K562 (cell line): ENCODE results near the gene DNAJC11. TPM values are rescaled to one million over a fixed set of nuclear protein-coding genes. Genes with fewer than 3 reads are reported as not detected.
A peak's percentile ranks its signal among the peaks of the same experiment; 100 is the strongest.

Source experiments
- ARHGAP35 ChIP-seq: fragments of 450-650 bp; IDR thresholded peaks from 2 replicates; pipeline ENCODE4 v1.6.1; 2018; ENCODE audit not compliant: partially characterized antibody
- CTCFL ChIP-seq: IDR thresholded peaks from 2 replicates; pipeline ENCODE4 v1.6.1; 2011; ENCODE audit warnings: borderline replicate concordance, low read depth, mild to moderate bottlenecking, moderate library complexity, low read length; ENCODE audit not compliant: insufficient read depth, poor library complexity, severe bottlenecking
- HDAC1 ChIP-seq, 2 experiments: fragments of 450-650 bp; IDR thresholded peaks; 2 replicates each; pipeline ENCODE4 v1.6.1; 2016 to 2017; ENCODE audit warnings: inconsistent platforms in 1 of 2, mild to moderate bottlenecking in 1 of 2, moderate library complexity in 1 of 2
- ID3 ChIP-seq, 2 experiments: fragments of 250-450 bp in 1 of 2; fragments of 450-650 bp in 1 of 2; sonication (Bioruptor Pico) in 1 of 2; IDR thresholded peaks; 2 replicates each; pipeline versions ENCODE4 v1.6.1 to v1.8.0; 2016 to 2021; ENCODE audit warnings: mild to moderate bottlenecking in 2 of 2, moderate library complexity in 2 of 2, missing compliant biosample characterization in 1 of 2, missing genetic modification characterization in 1 of 2
- MECOM ChIP-seq: fragments of 250-450 bp; sonication (Bioruptor Pico); IDR thresholded peaks from 2 replicates; pipeline ENCODE4 v1.8.0; 2022; ENCODE audit warnings: inconsistent platforms
- PHB ChIP-seq: fragments of 250-450 bp; sonication (Bioruptor Pico); IDR thresholded peaks from 2 replicates; pipeline ENCODE4 v1.5.0; 2021
- PHTF2 ChIP-seq: fragments of 250-450 bp; sonication (Bioruptor Pico); IDR thresholded peaks from 2 replicates; pipeline ENCODE4 v1.5.0; 2021; ENCODE audit warnings: mild to moderate bottlenecking
- PRPF4 ChIP-seq: fragments of 200-400 bp; formaldehyde crosslinking; IDR thresholded peaks from one replicate; pipeline ENCODE4 v1.6.1; 2017; ENCODE audit warnings: low read length, low read depth, mild to moderate bottlenecking; ENCODE audit not compliant: insufficient read depth, poor library complexity, severe bottlenecking
- RBM22 ChIP-seq: fragments of 200-400 bp; formaldehyde crosslinking; IDR thresholded peaks from 2 replicates; pipeline ENCODE4 v1.6.1; 2018; ENCODE audit warnings: low read length, low read depth; ENCODE audit not compliant: poor library complexity, severe bottlenecking
- RCOR1 ChIP-seq, 2 experiments: IDR thresholded peaks; 2 replicates each; pipeline ENCODE4 v1.6.1; 2012; ENCODE audit warnings: low read depth in 2 of 2, low read length in 2 of 2, borderline replicate concordance in 1 of 2, improper control_type of control experiment in 1 of 2
- SMARCA4 ChIP-seq: fragments of 450-650 bp; IDR thresholded peaks from 2 replicates; pipeline ENCODE4 v1.6.1; 2016
- STAT5A ChIP-seq: IDR thresholded peaks from 2 replicates; pipeline ENCODE4 v1.6.1; 2012; ENCODE audit warnings: low read length, inconsistent platforms, borderline replicate concordance
- YY1 ChIP-seq, 3 experiments: IDR thresholded peaks; 2 replicates each; pipeline ENCODE4 v1.6.1; 2011; ENCODE audit warnings: low read length in 2 of 3, mild to moderate bottlenecking in 2 of 3, moderate library complexity in 2 of 3, borderline replicate concordance in 1 of 3, control low read depth in 1 of 3, low read depth in 1 of 3; ENCODE audit not compliant: insufficient read depth in 3 of 3, insufficient replicate concordance in 2 of 3, control insufficient read depth in 1 of 3, insufficient read length in 1 of 3; ENCODE audit errors: extremely low read depth in 1 of 3
- ZBTB7A ChIP-seq: IDR thresholded peaks from 2 replicates; pipeline ENCODE4 v1.6.1; 2011; ENCODE audit warnings: low read depth, mild to moderate bottlenecking, low read length, moderate library complexity, borderline replicate concordance; ENCODE audit not compliant: control insufficient read depth
- ZNF212 ChIP-seq: fragments of 450-650 bp; formaldehyde crosslinking; IDR thresholded peaks from 2 replicates; pipeline ENCODE4 v1.4.0; 2020; ENCODE audit warnings: mild to moderate bottlenecking
- ZNF224 ChIP-seq: sonication (generic); formaldehyde crosslinking; IDR thresholded peaks from 2 replicates; pipeline ENCODE4 v1.8.0; 2022; ENCODE audit warnings: mild to moderate bottlenecking, missing genetic modification reagents
- ZNF263 ChIP-seq: sonication (generic); formaldehyde crosslinking; IDR thresholded peaks from 2 replicates; pipeline ENCODE4 v1.8.0; 2022; ENCODE audit warnings: mild to moderate bottlenecking, missing genetic modification reagents, borderline replicate concordance
- ZNF589 ChIP-seq: fragments of 200-800 bp; sonication (Bioruptor generic); IDR thresholded peaks from 2 replicates; pipeline ENCODE4 v1.6.1; 2016; ENCODE audit warnings: low read depth, missing genetic modification characterization, missing compliant biosample characterization
- ZNF639 ChIP-seq, 2 experiments: fragments of 200-800 bp in 1 of 2; sonication (Bioruptor generic) in 1 of 2; sonication (generic) in 1 of 2; formaldehyde crosslinking in 1 of 2; IDR thresholded peaks in 1 of 2; conservative IDR thresholded peaks in 1 of 2; 2 replicates each; pipeline versions ENCODE4 v1.5.0 to v1.6.1; 2016 to 2020; ENCODE audit warnings: missing compliant biosample characterization in 1 of 2, missing genetic modification characterization in 1 of 2, missing genetic modification reagents in 1 of 2
- polyA plus RNA-seq, 8 experiments: library from polyadenylated mRNA; depleted of rRNA in 4 of 8; stranded (reverse) in 5 of 8; unstranded in 3 of 8; fragments of >200 nt; fragmentation: Nextera tagmentation in 2 of 8; fragmentation: Illumina TruSeq in 1 of 8; extraction: Ambion mirVana in 2 of 8; extraction: Trizol in 1 of 8; gene quantifications; 2 replicates each; pipeline versions ENCODE4 v1.2.1 to v1.2.3, GENCODE V29; 2011 to 2014; ENCODE audit warnings: inconsistent platforms in 1 of 8, missing spikeins in 1 of 8
- total RNA-seq, 7 experiments: library from RNA; depleted of rRNA in 6 of 7; stranded (reverse); fragments of >200 nt in 6 of 7; fragmentation: Illumina TruSeq in 2 of 7; extraction: Trizol in 2 of 7; gene quantifications; 2 replicates each; pipeline versions ENCODE4 v1.2.1 to v1.2.3, GENCODE V29; 2011 to 2021; ENCODE audit warnings: low replicate concordance in 1 of 7

Gene DNAJC11
- total and polyA plus RNA-seq, 9 of the 15 experiments (the other 6 are each of a cell fraction or from before 2014, with no cell fraction given), result 14.1 to 123 (median 76.6) TPM

- no peak for TF ChIP-seq PRPF4
- no peak for TF ChIP-seq RCOR1 (IDR thresholded peaks at IDR 0.05; ENCODE audit: borderline replicate concordance in 1 of 2, low read depth in 2 of 2, low read length in 2 of 2)
- TF ChIP-seq SMARCA4, result peak; percentile 31; the same call in 1 of the 2 replicates
- 0 out of 2 replicates have a peak, but pooled peaks have one; percentile 13 for TF ChIP-seq PHB (CRISPR knock-in tag)
- no peak for TF ChIP-seq ZNF589 (CRISPR knock-in tag)
- TF ChIP-seq ZNF263 (CRISPR knock-in tag), result peak; percentile 40; the same call in 1 of the 2 replicates
- TF ChIP-seq ZNF212 (CRISPR knock-in tag), result no peak
- TF ChIP-seq YY1 (IDR thresholded peaks at IDR 0.05; ENCODE audit: borderline replicate concordance in 1 of 3, control insufficient read depth in 1 of 3, extremely low read depth in 1 of 3, insufficient read depth in 3 of 3, insufficient read length in 1 of 3, insufficient replicate concordance in 2 of 3, low read depth in 1 of 3, low read length in 2 of 3), result no peak
- TF ChIP-seq ZNF639 (CRISPR knock-in tag; conservative IDR thresholded peaks at IDR 0.05 in 1 of 2, IDR thresholded peaks at IDR 0.05 in 1 of 2), result 0 out of 4 replicates have a peak, but pooled peaks of 1 of the 2 experiments have one; percentile 21
- no peak for TF ChIP-seq RBM22
- no peak for TF ChIP-seq PHTF2 (CRISPR knock-in tag)
- TF ChIP-seq ARHGAP35, result no peak
- TF ChIP-seq ZNF224 (CRISPR knock-in tag), result 0 out of 2 replicates have a peak, but pooled peaks have one; percentile 44
- no peak for TF ChIP-seq CTCFL
- no peak for TF ChIP-seq STAT5A
- no peak for TF ChIP-seq ZBTB7A
- no peak for TF ChIP-seq ID3 (CRISPR knock-in tag; IDR thresholded peaks at IDR 0.05)
- TF ChIP-seq ID3 (tag; IDR thresholded peaks at IDR 0.05), result no peak
- TF ChIP-seq MECOM, result no peak
- peak in 1 of 2 experiments; percentile 49; a peak in 1 of 4 replicates for TF ChIP-seq HDAC1 (IDR thresholded peaks at IDR 0.05)
These were observed 75.9 kb downstream of the DNAJC11 start (continued) for GRCh38 chr1:6625584-6626149.
